ENCODE measurements around the gene TMEM30A.

The TMEM30A gene

DNA sequence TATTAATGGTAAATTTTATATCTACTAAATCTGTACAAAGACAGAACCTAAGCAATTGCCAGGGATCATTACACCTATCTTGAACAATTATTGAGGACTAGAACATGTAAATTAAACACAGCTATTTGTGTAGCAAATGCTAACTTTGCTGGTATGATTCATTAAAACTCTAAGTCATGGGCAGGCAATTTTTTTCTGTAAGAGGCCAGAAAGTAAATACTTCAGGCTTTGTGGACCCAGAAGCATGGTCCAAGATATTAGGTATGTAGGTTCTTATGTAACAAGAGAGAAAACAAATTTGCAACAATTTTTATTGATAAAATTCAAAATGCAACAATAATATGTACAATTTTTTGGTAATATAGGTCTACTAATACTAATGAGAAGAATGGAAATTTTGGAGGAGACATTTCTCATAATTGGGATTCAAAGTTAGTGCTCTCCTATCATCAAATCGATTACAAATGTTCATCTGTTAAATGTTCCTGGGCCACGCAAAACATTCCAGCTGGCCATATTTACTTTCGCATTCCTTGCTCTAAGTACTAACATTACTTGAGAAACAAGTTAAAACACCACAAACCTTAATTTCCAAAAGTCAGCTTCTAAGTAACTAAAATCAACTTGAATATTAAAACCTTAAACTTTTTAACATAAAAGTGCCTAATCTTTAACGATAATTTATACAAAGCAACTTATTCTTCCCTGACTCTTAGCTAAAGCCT lies 4.3 kb downstream of the TMEM30A start:
- no peak for DNase-seq (ENCODE audit: low read depth)

DNA sequence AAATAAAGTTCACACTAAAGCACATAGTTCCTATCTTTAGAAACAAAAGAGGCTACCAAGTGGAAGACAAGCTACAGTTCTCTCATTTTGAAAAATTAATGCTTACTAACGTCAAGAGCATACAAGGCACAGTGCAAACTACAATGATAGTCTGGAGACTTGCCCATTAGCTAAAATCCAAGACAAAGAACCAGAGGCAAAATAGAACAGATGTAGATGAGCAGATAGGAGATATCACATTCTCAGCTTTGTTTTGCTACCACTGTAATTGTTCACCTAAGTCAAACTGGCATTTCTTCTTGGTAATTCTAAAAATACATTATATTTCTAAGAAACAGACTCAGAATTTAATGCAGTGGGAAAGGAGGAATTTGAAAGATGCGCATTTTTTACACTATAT lies 5.2 kb downstream of the TMEM30A start:
- TF ChIP-seq, protein P1, sequence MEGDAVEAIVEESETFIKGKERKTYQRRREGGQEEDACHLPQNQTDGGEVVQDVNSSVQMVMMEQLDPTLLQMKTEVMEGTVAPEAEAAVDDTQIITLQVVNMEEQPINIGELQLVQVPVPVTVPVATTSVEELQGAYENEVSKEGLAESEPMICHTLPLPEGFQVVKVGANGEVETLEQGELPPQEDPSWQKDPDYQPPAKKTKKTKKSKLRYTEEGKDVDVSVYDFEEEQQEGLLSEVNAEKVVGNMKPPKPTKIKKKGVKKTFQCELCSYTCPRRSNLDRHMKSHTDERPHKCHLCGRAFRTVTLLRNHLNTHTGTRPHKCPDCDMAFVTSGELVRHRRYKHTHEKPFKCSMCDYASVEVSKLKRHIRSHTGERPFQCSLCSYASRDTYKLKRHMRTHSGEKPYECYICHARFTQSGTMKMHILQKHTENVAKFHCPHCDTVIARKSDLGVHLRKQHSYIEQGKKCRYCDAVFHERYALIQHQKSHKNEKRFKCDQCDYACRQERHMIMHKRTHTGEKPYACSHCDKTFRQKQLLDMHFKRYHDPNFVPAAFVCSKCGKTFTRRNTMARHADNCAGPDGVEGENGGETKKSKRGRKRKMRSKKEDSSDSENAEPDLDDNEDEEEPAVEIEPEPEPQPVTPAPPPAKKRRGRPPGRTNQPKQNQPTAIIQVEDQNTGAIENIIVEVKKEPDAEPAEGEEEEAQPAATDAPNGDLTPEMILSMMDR (IDR thresholded peaks at IDR 0.05; ENCODE audit: control insufficient read depth, extremely low read depth, insufficient read depth) = no peak
- no peak for DNase-seq (ENCODE audit: low read depth)
- H3K4me3 ChIP-seq (ENCODE audit: low read depth, low read length) = no peak overlapping the region

More for the DNA sequence above, 4.3 kb downstream of the TMEM30A start:
- H3K4me3 ChIP-seq (ENCODE audit: low read depth, low read length) = no peak overlapping the region
- TF ChIP-seq, protein P1 (IDR thresholded peaks at IDR 0.05; ENCODE audit: control insufficient read depth, extremely low read depth, insufficient read depth) = no peak

DNA sequence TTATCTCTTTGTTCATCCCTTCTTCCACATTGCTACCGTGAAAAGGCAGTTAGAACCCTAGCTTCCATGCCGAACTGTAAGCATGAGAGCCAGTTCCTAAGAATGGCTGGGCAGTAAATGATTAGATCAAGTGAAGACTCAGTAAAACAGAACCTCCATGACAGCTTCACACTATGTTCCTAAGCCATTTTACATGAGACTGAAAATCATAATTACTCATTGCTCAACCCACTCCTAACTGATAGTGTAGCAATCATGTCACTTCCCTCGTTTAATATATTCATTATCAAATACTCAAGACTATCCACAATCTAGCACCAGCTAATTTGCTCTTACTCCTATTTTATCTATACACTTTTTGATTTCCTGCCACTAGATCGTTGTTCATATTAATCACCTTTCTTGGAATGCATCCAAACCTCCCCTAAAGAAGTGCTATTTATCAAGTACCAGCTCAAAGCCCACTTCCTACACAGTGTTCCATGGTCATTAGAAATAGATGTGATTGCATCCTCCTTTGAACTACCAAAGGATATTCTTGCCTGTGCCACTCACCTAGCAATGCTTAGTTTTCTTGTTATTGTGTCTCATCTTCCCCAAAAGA lies 6.0 kb downstream of the TMEM30A start:
- DNase-seq (ENCODE audit: low read depth) = no peak
- no peak overlapping the region for H3K4me3 ChIP-seq (ENCODE audit: low read depth, low read length)
- TF ChIP-seq, protein P1 (IDR thresholded peaks at IDR 0.05; ENCODE audit: control insufficient read depth, extremely low read depth, insufficient read depth) = no peak

DNA sequence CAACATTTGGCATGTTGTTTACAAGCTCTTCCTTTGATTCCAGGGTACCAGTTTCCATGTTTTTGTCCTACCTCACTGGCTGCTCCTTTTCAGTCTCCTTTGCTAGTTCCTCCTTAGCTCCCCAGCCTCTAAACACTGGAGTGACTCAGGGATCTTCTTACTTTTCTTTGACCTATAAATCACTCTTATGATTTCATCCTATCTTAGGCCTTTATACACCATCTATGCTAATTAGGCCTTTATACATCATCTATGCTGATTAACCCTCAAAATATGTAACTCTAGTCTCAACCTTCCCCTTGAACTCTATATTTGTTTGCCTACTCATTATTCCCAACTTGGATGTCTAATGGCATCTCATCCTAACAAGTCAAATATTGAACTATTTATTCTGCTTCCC lies 9.5 kb downstream of the TMEM30A start:
- no peak overlapping the region for H3K4me3 ChIP-seq (ENCODE audit: low read depth, low read length)
- DNase-seq (ENCODE audit: low read depth) = no peak
- TF ChIP-seq, protein P1 (IDR thresholded peaks at IDR 0.05; ENCODE audit: control insufficient read depth, extremely low read depth, insufficient read depth) = no peak

DNA sequence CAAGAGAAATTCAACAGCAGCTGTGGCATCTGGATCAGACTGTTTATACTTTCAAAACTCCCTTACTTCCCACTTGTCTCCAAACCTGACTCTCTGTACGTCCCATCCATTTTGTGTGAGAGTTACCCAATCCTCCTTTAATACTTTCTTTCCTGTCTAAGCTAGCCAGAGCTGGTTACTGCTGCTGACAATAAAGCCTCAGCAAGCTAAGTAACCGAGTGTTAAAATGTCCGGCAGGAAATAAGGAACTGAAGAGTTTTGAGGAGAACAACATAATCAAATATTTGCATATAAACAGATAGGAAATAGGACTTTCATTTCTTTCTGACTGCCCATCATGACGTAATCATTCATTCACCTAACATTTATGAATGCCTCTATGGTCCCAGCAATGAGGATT lies 11.6 kb downstream of the TMEM30A start:
- no peak for DNase-seq (ENCODE audit: low read depth)
- H3K4me3 ChIP-seq (ENCODE audit: low read depth, low read length) = no peak overlapping the region
- TF ChIP-seq, protein P1 (IDR thresholded peaks at IDR 0.05; ENCODE audit: control insufficient read depth, extremely low read depth, insufficient read depth) = no peak

GRCh38 chr6:75272145-75272840 lies 12.3 kb downstream of the TMEM30A start:
- no peak overlapping the region for H3K4me3 ChIP-seq (ENCODE audit: low read depth, low read length)
- TF ChIP-seq, protein P1 (IDR thresholded peaks at IDR 0.05; ENCODE audit: control insufficient read depth, extremely low read depth, insufficient read depth) = no peak
- DNase-seq (ENCODE audit: low read depth) = no peak

Measured in LNCaP clone FGC (cell line).